Dermis blood vessel endothelial cell (primary cell): ENCODE measurements around the gene VSIG8. TPM values are rescaled to one million over a fixed set of nuclear protein-coding genes. Genes with fewer than 3 reads are reported as not detected.
A peak's percentile ranks its signal among the peaks of the same experiment; 100 is the strongest.
"Not testable (repeated sequence)": the region's sequence is repeated elsewhere in the genome, so short reads cannot be mapped to it uniquely, and the experiment has no call there.

Experiments used
- DNase-seq: peaks from one replicate; pipeline ENCODE4 v3.0.0; 2010
- total RNA-seq: library from RNA; depleted of rRNA; stranded (reverse); fragments of >200 nt; gene quantifications from 2 replicates; pipeline ENCODE4 v1.2.3, GENCODE V29; 2014

The VSIG8 gene
- total RNA-seq, result 0.09 TPM in 1 of 2 replicates, not detected in the other

GRCh38 chr1:159862557-159862956 lies at the start of gene VSIG8:
Gene VSIG8 (minus strand): TSS chr1:159862657. CDS start chr1:159862521, 136 bp downstream.
- DNase-seq, result no peak

- DNase-seq, result peak; percentile 34
Observed at GRCh38 chr1:159911326-159912070, 49.0 kb upstream of the VSIG8 start.

- no peak for DNase-seq
Observed at GRCh38 chr1:159908031-159908940, 45.8 kb upstream of the VSIG8 start.

GRCh38 chr1:159906960-159907359 lies 44.5 kb upstream of the VSIG8 start:
- DNase-seq, result no peak

GRCh38 chr1:159904036-159904435 lies 41.6 kb upstream of the VSIG8 start:
- not testable (repeated sequence) for DNase-seq

GRCh38 chr1:159902541-159902940 lies 40.1 kb upstream of the VSIG8 start:
- DNase-seq, result no peak

GRCh38 chr1:159900755-159901360 lies 38.4 kb upstream of the VSIG8 start:
- DNase-seq, result no peak

GRCh38 chr1:159900086-159900680 lies 37.7 kb upstream of the VSIG8 start, which contains the start of gene CFAP45:
Gene CFAP45 (minus strand): TSS chr1:159900165. CDS start chr1:159900098, 67 bp downstream.
- peak; percentile 84 for DNase-seq

GRCh38 chr1:159899634-159900033 lies 37.2 kb upstream of the VSIG8 start:
- DNase-seq, result not testable (repeated sequence)

- no peak for DNase-seq
Observed at GRCh38 chr1:159898527-159898926, 36.1 kb upstream of the VSIG8 start.

- DNase-seq, result no peak
Observed at GRCh38 chr1:159897962-159898361, 35.5 kb upstream of the VSIG8 start.

- no peak for DNase-seq
Observed at GRCh38 chr1:159896546-159896930, 34.1 kb upstream of the VSIG8 start.

- DNase-seq, result peak; percentile 19
Observed at GRCh38 chr1:159895836-159896545, 33.5 kb upstream of the VSIG8 start.

GRCh38 chr1:159895286-159895685 lies 32.8 kb upstream of the VSIG8 start:
- DNase-seq, result no peak

- peak; percentile 23 for DNase-seq
Observed at GRCh38 chr1:159892944-159893343, 30.5 kb upstream of the VSIG8 start.

- peak; percentile 96 for DNase-seq
Observed at GRCh38 chr1:159891275-159892157, 29.1 kb upstream of the VSIG8 start.

- DNase-seq, result peak; percentile 43
Observed at GRCh38 chr1:159890390-159890789, 27.9 kb upstream of the VSIG8 start.

- peak; percentile 95 for DNase-seq
Observed at GRCh38 chr1:159889821-159890252, 27.4 kb upstream of the VSIG8 start.

GRCh38 chr1:159889202-159889601 lies 26.7 kb upstream of the VSIG8 start:
- no peak for DNase-seq

GRCh38 chr1:159884296-159884695 lies 21.8 kb upstream of the VSIG8 start:
- no peak for DNase-seq

- DNase-seq, result no peak
Observed at GRCh38 chr1:159883134-159883533, 20.7 kb upstream of the VSIG8 start.
